ENCODE results near the gene NBAS.

NBAS gene

GRCh38 chr2:15155959-15156574 lies 405.1 kb downstream of the NBAS start:
- DNase-seq (ENCODE audit: extremely low spot score): no peak
- POLR2A ChIA-PET: no interaction called here
- no peak for TF ChIP-seq CTCF (IDR thresholded peaks at IDR 0.05; ENCODE audit: control extremely low read depth, extremely low read depth, low read depth, missing control alignments)
- CTCF ChIA-PET: interaction anchor here (2.1 kb wide), 1 partner anchor 10 kb away, joined by 5 read pairs; no protein-coding TSS in a partner anchor

GRCh38 chr2:15154297-15154696 lies 406.8 kb downstream of the NBAS start:
- POLR2A ChIA-PET: no interaction called here

GRCh38 chr2:15152382-15152781 lies 408.8 kb downstream of the NBAS start:
- DNase-seq (ENCODE audit: extremely low spot score): no peak
- POLR2A ChIA-PET: no interaction called here
- CTCF ChIA-PET: interaction anchor here (1.3 to 1.8 kb wide), 2 partner anchors 8 to 18 kb away, joined by 3 to 4 read pairs; no protein-coding TSS in a partner anchor
- no peak for TF ChIP-seq CTCF (IDR thresholded peaks at IDR 0.05; ENCODE audit: control extremely low read depth, extremely low read depth, low read depth, missing control alignments)

More at GRCh38 chr2:15154297-15154696, 406.8 kb downstream of the NBAS start:
- no peak for TF ChIP-seq CTCF (IDR thresholded peaks at IDR 0.05; ENCODE audit: control extremely low read depth, extremely low read depth, low read depth, missing control alignments)
- no peak for DNase-seq (ENCODE audit: extremely low spot score)
- CTCF ChIA-PET: interaction anchor here (1.0 to 2.1 kb wide), 6 partner anchors 9 to 423 kb away, joined by 3 to 8 read pairs (median 4); no protein-coding TSS in a partner anchor

- ChIA-PET POLR2A (no interaction called here), CTCF (no interaction called here)
- DNase-seq (ENCODE audit: extremely low spot score): no peak
- no peak for TF ChIP-seq CTCF (IDR thresholded peaks at IDR 0.05; ENCODE audit: control extremely low read depth, extremely low read depth, low read depth, missing control alignments)
Observed at GRCh38 chr2:15149063-15149462, 412.1 kb downstream of the NBAS start.

- POLR2A ChIA-PET: no interaction called here
- TF ChIP-seq CTCF (IDR thresholded peaks at IDR 0.05; ENCODE audit: control extremely low read depth, extremely low read depth, low read depth, missing control alignments): no peak
- CTCF ChIA-PET: no interaction called here
- no peak for DNase-seq (ENCODE audit: extremely low spot score)
Observed at GRCh38 chr2:15147591-15147990, 413.5 kb downstream of the NBAS start.

- TF ChIP-seq CTCF (IDR thresholded peaks at IDR 0.05; ENCODE audit: control extremely low read depth, extremely low read depth, low read depth, missing control alignments): no peak
- DNase-seq (ENCODE audit: extremely low spot score): no peak
- ChIA-PET CTCF (no interaction called here), POLR2A (no interaction called here)
Observed at GRCh38 chr2:15146960-15147359, 414.2 kb downstream of the NBAS start.

All from GM10248 (cell line).